ENCODE measurements around the gene PSORS1C1. TPM values are rescaled to one million over a fixed set of nuclear protein-coding genes. Genes with fewer than 3 reads are reported as not detected.
"Not testable (repeated sequence)": the region's sequence is repeated elsewhere in the genome, so short reads cannot be mapped to it uniquely, and the experiment has no call there.

PSORS1C1 gene
- total RNA-seq, 1 donor from 2014 or later, result 0.93 TPM

DNA sequence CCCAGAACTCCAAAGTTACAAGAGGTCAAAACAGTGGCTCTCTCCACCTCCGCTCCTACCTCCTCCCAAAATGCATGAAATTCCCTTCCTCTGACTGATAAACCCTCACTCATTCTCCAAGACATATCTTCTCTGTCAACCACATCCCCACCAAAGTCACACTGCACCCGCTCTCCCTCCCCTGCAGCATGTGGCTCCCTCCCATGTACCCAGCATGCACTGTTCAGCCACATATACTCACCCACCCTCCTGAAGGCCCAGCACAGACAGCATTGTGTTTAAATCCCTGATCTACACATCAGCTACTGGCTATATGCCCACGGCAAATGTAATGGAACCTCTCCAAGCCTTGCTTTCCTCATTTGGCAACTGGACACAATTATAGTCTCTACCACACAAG is 61.4 kb downstream of the PSORS1C1 start:
- H3K36me3 Mint-ChIP-seq (ENCODE audit: low read depth), result no peaks in the 10 kb centered on the region
- CTCF ChIA-PET, result no interaction called here
- no peak for DNase-seq

DNA sequence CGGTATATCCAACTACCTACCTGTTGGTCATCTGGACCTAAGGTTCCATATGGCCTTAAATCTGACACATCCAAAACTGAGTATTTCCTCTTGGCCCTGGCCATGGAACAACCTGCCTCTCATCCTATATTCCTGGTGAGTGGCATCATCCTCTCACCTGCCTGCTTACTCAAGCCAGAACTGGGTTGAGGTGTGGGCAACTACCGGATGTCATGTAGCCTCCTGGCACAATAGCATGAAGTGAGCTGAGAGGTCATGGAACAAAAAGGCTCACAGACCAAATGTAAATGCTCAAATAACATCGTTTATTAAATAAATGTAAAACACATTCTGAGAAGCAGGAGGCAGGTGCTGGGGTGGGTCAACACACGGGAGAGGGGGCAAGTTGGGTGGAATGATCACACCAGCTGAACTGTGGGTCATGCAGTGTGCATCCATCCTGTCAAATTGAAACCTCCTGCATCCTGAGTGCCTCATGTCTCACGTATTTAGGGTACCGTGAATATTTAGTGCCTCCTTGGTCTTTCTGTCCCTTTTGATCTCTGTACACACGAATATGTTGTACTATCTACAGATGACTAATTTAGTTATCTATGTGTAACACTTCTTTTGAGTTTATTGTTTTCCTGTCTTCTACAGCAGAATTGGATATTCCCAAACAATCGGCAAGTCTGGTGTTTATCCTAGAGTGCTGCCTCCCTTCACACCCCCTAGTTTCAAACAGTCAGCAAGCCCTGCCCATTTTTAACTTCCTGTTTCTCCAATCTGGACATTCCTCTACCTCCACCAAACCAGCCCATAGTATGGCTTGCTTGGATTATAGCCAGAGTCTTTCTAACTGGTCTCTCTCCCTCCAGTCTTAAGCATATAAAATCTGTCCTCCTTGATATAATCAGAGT is 63.8 kb downstream of the PSORS1C1 start:
- H3K9me3 Mint-ChIP-seq, result no peaks in the 10 kb centered on the region
- no peak overlapping the region for H3K4me3 Mint-ChIP-seq
- H3K27ac Mint-ChIP-seq, result no peak overlapping the region
- intact Hi-C loops (cut with micrococcal nuclease), result no loop called here
- DNase-seq, result no peak
- CTCF ChIA-PET, result no interaction called here
- TF ChIP-seq, protein P1, sequence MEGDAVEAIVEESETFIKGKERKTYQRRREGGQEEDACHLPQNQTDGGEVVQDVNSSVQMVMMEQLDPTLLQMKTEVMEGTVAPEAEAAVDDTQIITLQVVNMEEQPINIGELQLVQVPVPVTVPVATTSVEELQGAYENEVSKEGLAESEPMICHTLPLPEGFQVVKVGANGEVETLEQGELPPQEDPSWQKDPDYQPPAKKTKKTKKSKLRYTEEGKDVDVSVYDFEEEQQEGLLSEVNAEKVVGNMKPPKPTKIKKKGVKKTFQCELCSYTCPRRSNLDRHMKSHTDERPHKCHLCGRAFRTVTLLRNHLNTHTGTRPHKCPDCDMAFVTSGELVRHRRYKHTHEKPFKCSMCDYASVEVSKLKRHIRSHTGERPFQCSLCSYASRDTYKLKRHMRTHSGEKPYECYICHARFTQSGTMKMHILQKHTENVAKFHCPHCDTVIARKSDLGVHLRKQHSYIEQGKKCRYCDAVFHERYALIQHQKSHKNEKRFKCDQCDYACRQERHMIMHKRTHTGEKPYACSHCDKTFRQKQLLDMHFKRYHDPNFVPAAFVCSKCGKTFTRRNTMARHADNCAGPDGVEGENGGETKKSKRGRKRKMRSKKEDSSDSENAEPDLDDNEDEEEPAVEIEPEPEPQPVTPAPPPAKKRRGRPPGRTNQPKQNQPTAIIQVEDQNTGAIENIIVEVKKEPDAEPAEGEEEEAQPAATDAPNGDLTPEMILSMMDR (IDR thresholded peaks at IDR 0.05), result no peak
- H3K36me3 Mint-ChIP-seq (ENCODE audit: low read depth), result no peaks in the 10 kb centered on the region
- H3K27me3 Mint-ChIP-seq, result no peaks in the 10 kb centered on the region
- POLR2A ChIA-PET, result interaction anchor here (0.6 kb wide), 1 partner anchor 215 kb away, joined by 6 read pairs; no protein-coding TSS in a partner anchor
- H3K4me1 Mint-ChIP-seq, result peaks cover 12% of the 10 kb centered on the region
- ATAC-seq (ENCODE audit: low read depth), result no peak

More for the DNA sequence above, 61.4 kb downstream of the PSORS1C1 start:
- Mint-ChIP-seq H3K4me1 (peaks cover 12% of the 10 kb centered on the region), H3K4me3 (no peak overlapping the region), H3K9me3 (no peaks in the 10 kb centered on the region), H3K27me3 (no peaks in the 10 kb centered on the region), H3K27ac (no peak overlapping the region)
- POLR2A ChIA-PET, result no interaction called here
- no peak for ATAC-seq (ENCODE audit: low read depth)
- TF ChIP-seq, protein P1 (IDR thresholded peaks at IDR 0.05), result no peak
- intact Hi-C loops (cut with micrococcal nuclease), result no loop called here

DNA sequence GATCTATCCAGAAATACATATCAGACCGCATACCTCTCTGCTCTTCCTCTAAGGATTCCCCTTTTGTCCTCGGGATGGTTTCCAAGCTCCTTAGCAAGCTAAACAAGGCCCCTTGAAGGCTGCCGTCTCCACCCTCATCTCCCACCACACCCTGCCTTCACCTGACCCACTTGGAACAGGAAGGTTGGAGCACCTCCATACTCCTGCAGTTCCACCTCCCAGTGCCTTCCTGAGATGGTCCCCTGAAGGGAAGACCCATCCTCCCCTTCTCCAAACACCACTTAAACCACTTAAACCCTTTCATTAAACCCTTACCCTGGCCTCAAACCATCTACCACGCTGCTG is 64.4 kb downstream of the PSORS1C1 start:
- CTCF ChIA-PET, result no interaction called here
- Mint-ChIP-seq H3K4me3 (no peak overlapping the region), H3K36me3 (ENCODE audit: low read depth) (no peaks in the 10 kb centered on the region), H3K4me1 (peaks cover 12% of the 10 kb centered on the region), H3K27me3 (no peaks in the 10 kb centered on the region), H3K27ac (no peak overlapping the region), H3K9me3 (no peaks in the 10 kb centered on the region)
- intact Hi-C loops (cut with micrococcal nuclease), result no loop called here
- DNase-seq, result no peak
- TF ChIP-seq, protein P1 (IDR thresholded peaks at IDR 0.05), result no peak
- ATAC-seq (ENCODE audit: low read depth), result no peak
- POLR2A ChIA-PET, result interaction anchor here (0.6 kb wide), 1 partner anchor 216 kb away, joined by 6 read pairs; no protein-coding TSS in a partner anchor

DNA sequence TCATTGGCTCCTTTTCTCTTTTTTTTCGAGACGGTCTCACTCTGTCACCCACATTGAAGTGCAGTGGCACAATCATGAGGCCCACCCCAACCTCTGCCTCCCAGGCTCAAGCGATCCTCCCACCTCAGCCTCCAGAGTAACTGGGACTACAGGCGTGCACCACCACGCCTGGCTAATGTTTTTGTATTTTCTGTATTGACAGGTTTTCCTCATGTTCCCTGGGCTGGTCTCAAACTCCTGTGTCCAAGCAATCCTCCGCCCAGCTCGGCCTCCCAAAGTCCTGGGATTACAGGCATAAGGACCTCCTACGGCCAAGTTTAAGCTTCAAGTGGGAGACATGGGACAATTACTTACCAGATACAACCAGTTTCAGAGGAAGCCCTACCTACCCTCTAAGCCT is 65.3 kb downstream of the PSORS1C1 start:
- ChIA-PET POLR2A (no interaction called here), CTCF (no interaction called here)
- DNase-seq (no peak), ATAC-seq (ENCODE audit: low read depth) (no peak)
- intact Hi-C loops (cut with micrococcal nuclease), result no loop called here
- Mint-ChIP-seq H3K9me3 (no peaks in the 10 kb centered on the region), H3K27me3 (no peaks in the 10 kb centered on the region), H3K4me3 (peak overlapping the region; percentile 85), H3K4me1 (peaks cover 12% of the 10 kb centered on the region), H3K27ac (no peak overlapping the region), H3K36me3 (ENCODE audit: low read depth) (no peaks in the 10 kb centered on the region)
- TF ChIP-seq, protein P1 (IDR thresholded peaks at IDR 0.05), result no peak

DNA sequence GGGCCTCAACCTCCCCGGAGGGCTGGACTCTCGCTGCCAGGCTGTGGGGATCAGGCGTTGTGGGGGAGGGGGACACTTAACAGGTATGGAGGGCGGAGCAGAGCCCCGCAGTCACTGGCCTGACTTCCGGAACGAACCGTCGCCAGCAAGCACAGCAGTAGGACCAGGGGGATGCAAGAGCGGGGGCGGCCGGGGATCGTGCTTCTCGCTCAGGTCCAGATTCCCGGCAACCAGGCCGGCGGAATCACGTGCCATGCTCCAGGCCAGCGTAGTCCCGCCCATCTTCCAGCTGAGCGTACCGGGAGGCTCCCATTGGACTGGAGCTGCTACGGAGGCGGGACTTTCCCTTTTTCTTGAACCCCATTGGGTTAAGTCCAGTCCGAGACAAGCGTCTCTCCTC is 65.9 kb downstream of the PSORS1C1 start:
- Mint-ChIP-seq H3K36me3 (ENCODE audit: low read depth) (no peaks in the 10 kb centered on the region), H3K9me3 (no peaks in the 10 kb centered on the region), H3K4me1 (peaks cover 12% of the 10 kb centered on the region), H3K27me3 (no peaks in the 10 kb centered on the region), H3K27ac (peak overlapping the region; percentile 65), H3K4me3 (peak overlapping the region; percentile 85)
- POLR2A ChIA-PET, result interaction anchor here (1.6 kb wide), 1 partner anchor 22 kb away, joined by 4 read pairs; the partner anchor contains the start of gene TCF19
- peak; percentile 98 for ATAC-seq (ENCODE audit: low read depth)
- CTCF ChIA-PET, result no interaction called here
- no peak for DNase-seq
- TF ChIP-seq, protein P1 (IDR thresholded peaks at IDR 0.05), result no peak
- intact Hi-C loops (cut with micrococcal nuclease), result no loop called here

DNA sequence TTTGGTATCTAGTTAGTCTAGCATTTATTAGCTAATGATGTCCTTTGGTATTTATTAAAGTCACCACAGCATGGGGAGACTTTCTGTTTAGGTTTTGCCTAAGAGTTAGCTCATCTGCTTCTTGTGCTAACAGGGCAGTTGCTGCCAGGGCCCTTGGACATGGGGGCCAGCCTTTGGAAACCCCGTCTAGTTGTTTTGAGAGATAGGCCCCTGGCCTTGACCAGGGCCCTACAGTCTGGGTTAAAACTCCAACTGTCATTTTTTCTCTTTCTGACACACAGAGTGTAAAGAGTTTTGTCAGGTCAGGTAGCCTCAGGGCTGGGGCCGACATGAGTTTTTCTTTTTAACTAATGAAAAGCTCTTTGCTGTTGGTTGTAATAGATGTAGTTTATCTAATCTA is 68.7 kb downstream of the PSORS1C1 start:
- H3K27ac Mint-ChIP-seq; H3K36me3 Mint-ChIP-seq (ENCODE audit: low read depth); DNase-seq; H3K27me3 Mint-ChIP-seq; POLR2A ChIA-PET; ATAC-seq (ENCODE audit: low read depth); CTCF ChIA-PET; intact Hi-C loops (cut with micrococcal nuclease); H3K4me3 Mint-ChIP-seq; H3K9me3 Mint-ChIP-seq: not testable (repeated sequence)
- H3K4me1 Mint-ChIP-seq, result peaks cover 28% of the 10 kb centered on the region

DNA sequence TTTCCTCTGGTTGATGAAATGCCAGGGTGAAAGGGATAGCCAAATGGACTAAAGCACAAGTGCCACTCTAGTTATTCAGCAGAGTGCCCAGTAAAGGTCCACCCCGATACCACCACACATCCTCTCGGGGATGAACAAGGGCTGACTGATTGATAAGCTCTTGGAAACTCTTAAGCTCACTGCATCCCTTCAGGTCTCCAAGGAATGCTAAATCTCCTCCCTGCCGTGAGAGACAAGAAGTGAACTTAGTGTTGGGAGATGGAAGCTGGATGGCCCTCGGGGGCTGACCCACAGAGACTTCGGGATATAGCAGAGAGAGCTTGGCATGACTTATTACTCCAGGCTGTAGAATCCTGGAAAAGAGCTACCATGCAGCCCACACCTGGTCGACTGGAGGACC is 69.3 kb downstream of the PSORS1C1 start:
- H3K4me3 Mint-ChIP-seq; H3K27ac Mint-ChIP-seq; intact Hi-C loops (cut with micrococcal nuclease); ATAC-seq (ENCODE audit: low read depth); H3K36me3 Mint-ChIP-seq (ENCODE audit: low read depth); DNase-seq; H3K27me3 Mint-ChIP-seq; H3K9me3 Mint-ChIP-seq: not testable (repeated sequence)
- peaks cover 22% of the 10 kb centered on the region for H3K4me1 Mint-ChIP-seq
- ChIA-PET POLR2A (interaction anchor here (0.6 to 1.0 kb wide), 2 partner anchors 19 to 102 kb away, joined by 3 to 5 read pairs; no protein-coding TSS in a partner anchor), CTCF (interaction anchor here (0.7 kb wide), 1 partner anchor 13 kb away, joined by 3 read pairs; no protein-coding TSS in a partner anchor)

All from activated B cell treated with CpG ODN at 0.5 μM for 24 hours (primary cell).